NCI-H1930 (cell line): ENCODE measurements around the gene SPATA16.
"Not testable (repeated sequence)": the region's sequence is repeated elsewhere in the genome, so short reads cannot be mapped to it uniquely, and the experiment has no call there.

Experiments used
- DNase-seq, 2 experiments: peaks; one replicate each; lab custom pipeline; 2025; lab: John Stamatoyannopoulos, UW

Gene SPATA16

DNA sequence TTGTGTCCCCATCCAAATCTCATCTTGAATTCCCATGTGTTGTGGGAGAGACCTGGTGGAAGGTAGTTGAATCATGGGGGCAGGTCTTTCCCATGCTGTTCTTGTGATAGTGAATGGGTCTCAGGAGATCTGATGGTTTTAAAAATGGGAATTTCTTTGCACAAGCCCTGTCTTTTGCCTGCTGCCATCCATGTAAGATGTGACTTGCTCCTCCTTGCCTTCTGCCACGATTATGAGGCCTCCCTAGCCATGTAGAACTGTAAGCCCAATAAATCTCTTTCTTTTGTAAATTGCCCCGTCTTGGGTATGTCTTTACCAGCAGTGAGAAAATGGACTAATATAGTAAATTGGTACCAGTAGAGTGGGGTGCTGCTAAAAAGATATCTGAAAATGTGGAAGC, 261.7 kb downstream of the SPATA16 start:
- not testable (repeated sequence) for DNase-seq

GRCh38 chr3:172877011-172877410, 264.0 kb downstream of the SPATA16 start:
- no peak for DNase-seq

- DNase-seq: no peak
Observed at GRCh38 chr3:172876297-172876696, 264.7 kb downstream of the SPATA16 start.

DNA sequence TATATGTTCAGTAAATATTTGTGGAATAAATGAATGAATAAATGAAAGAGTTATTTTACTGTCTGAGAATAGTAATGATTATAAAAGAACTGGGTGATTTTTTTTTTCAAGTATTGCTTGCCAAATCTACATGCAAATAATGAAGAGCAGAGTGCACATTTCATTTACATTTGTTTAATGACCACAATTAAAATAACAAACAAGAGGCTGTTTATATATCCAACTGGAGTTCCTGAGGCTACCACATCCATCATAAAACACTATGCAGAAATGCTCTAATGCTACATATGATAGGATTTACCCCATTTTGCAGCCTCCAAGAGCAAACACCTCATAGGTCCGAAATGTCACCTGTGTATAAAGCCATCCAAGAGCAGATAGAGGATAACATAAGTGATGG, 266.0 kb downstream of the SPATA16 start:
- DNase-seq: no peak

GRCh38 chr3:172869784-172870518, 271.1 kb downstream of the SPATA16 start:
- DNase-seq: no peak

- DNase-seq: no peak
Observed at GRCh38 chr3:172869368-172869771, 271.7 kb downstream of the SPATA16 start.

- no peak for DNase-seq
Observed at GRCh38 chr3:172868582-172869200, 272.3 kb downstream of the SPATA16 start.

GRCh38 chr3:172866726-172867350, 274.2 kb downstream of the SPATA16 start:
- not testable (repeated sequence) for DNase-seq

- no peak for DNase-seq
Observed at GRCh38 chr3:172859041-172859440, 282.0 kb downstream of the SPATA16 start.

DNA sequence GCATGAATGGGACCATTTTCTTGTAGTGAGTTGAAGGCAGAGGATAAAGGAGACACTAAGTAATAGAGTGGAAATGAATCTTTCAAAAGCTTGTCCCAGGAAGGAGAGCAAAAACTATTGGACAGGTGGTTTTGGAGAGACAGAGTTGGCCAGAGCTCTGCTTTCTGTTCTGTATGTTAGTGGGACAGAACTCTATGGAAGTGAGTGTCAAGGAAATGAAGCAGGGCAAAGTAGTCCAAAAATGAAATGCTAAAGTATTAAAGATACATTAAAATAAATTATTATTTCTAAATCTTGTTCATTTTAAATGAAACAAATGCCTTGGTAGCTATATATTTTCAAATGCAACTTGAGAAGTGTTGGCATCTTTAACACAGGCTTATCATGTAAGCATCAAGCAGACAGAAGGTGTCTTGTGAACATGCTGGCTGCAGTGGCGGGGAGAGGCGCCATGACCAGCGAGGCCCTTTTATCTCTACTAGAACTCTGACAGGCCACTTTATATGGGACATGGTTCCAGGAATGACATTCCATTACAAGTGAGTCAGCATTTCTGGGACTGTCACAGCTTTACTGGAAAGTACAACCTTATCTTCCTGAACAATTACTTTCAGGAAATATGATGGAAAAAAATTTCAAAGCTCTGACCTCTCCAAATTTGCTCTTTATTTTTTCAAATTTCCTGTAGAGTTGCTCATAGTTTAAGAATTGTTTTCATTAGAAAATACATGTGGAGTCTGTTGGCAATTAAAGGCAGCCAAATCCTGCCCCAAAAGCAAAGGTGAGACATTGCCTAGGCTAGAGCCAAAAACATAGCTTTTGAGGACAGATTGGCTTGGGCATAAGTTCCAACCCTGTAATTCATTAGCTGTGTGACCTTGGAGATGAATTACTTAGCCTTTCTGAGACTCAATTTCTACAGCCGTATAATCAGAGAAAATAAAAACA, 284.0 kb downstream of the SPATA16 start:
- no peak for DNase-seq

- DNase-seq: no peak
Observed at GRCh38 chr3:172855037-172855436, 286.0 kb downstream of the SPATA16 start.

- no peak for DNase-seq
Observed at GRCh38 chr3:172853921-172854666, 286.9 kb downstream of the SPATA16 start.

DNA sequence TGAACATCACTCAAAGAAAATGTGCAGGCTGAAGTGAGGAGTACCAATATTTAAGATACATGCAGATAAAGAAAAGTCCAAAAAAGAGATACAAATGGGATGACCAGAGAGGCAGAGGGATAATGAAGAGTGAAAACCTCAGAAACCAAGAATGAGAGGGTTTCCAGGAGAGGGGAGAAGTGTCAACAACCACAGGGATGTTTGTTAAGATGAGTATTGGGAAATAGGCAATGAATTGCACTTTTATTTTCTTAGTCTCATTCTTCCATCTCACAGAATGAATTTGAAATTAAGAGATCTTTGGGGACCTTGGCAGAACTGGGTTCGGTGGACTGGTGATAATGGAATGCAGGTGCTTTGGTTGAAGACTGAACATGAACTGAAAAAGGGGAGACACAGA, 288.0 kb downstream of the SPATA16 start:
- DNase-seq: no peak

GRCh38 chr3:172848910-172849309, 292.1 kb downstream of the SPATA16 start:
- no peak for DNase-seq

DNA sequence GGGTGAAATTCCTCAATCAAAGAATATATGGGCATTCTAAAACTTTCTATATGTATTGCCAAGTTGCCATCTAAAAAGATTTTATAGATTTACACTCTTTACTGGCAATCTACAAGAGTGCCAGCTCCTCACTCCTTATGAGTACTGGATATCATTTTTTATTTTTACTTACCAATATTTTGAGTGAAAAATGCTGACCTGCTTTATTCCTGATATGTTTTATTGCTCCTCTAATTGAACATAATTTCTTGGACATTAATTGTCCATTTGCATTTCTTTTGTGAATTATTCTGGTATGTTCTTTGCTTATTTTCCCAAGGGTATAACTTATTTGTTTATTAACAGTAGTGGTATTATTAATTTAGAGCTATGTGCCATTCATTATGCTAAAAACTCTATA, 293.7 kb downstream of the SPATA16 start:
- no peak for DNase-seq

GRCh38 chr3:172846706-172847105, 294.3 kb downstream of the SPATA16 start:
- DNase-seq: no peak

- DNase-seq: no peak
Observed at GRCh38 chr3:172846103-172846561, 294.9 kb downstream of the SPATA16 start.

GRCh38 chr3:172844428-172844827, 296.6 kb downstream of the SPATA16 start:
- no peak for DNase-seq

GRCh38 chr3:172840913-172841312, 300.1 kb downstream of the SPATA16 start:
- no peak for DNase-seq

DNA sequence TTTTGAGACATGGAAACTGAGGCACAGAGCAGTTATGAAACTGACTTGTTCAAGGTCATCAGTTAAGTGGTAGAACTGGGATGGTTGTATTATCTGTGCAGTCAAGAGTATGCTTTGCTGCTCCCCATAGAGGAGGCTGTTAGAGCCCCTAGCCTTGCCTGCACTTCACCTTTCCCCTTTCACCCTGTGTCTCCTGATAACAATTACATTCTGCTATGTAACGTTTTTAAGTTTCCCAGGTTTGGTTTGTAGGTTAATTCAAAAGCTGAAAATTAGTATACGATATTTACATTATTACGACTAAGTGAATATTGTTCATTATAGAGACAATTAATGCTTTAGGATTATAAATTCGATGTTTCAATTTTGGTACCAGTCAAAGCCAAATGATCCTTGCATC, 300.6 kb downstream of the SPATA16 start:
- no peak for DNase-seq

GRCh38 chr3:172839679-172840078, 301.4 kb downstream of the SPATA16 start:
- DNase-seq: no peak
